ENCODE results near the gene TSC22D3. TPM values are rescaled to one million over a fixed set of nuclear protein-coding genes. Genes with fewer than 3 reads are reported as not detected.

Gene TSC22D3
- total RNA-seq, 1 donor = 1,104 TPM

DNA sequence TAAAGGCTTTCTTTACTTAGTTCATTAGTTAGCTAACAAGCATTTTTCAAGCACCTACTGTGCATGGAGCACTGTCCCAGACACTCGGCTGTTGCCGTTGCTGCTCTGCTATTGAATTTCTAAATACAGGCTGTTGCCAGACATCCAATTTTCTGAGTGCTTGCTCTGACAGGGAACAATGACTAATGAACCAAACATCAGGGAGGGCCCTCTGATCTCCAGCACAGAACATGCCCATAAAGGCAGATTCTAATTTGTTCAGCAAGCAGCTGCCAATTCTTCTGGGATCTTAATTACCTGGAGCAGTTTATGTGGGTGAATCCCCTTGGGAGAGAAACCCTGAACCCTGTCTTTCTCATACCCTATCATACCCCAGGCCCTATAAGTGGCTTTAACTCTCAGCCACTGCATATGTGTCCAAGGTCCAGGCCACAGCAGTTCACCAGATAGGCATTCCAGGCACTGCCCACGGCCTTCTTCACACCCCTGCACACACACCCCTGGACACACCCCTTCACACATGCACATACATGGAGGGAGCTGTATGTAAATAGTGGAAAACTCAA is 27.9 kb downstream of the TSC22D3 start:
- Histone ChIP-seq H3K9me3 (ENCODE audit: low read depth, low read length) (no peaks in the 10 kb centered on the region), H3K27me3 (ENCODE audit: insufficient read depth, low read length) (no peaks in the 10 kb centered on the region), H3K4me1 (ENCODE audit: insufficient read depth, low read length) (peaks cover 5% of the 10 kb centered on the region), H3K4me3 (ENCODE audit: low read length) (no peak overlapping the region)

DNA sequence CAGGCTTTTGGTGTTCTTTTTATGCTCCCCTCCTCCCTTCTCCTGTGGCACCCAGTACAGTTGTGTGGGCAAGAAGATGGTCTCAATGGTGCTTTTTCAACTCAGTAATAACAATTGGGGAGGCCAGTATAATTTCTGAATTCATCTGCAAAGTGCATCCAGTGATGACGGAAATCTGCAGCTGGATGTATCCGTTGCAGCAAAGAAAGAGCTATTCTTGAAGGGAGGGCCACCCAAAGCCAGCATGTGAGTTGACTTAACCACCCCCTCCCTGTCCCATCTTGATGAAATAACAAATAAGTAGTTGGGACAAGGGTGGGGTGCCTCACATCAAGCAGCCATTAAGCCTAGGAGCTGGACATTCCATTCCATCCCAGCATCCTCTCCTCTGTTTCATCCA is 30.7 kb downstream of the TSC22D3 start:
- Histone ChIP-seq H3K4me1 (ENCODE audit: insufficient read depth, low read length) (peaks cover 22% of the 10 kb centered on the region), H3K4me3 (ENCODE audit: low read length) (no peak overlapping the region), H3K9me3 (ENCODE audit: low read depth, low read length) (no peaks in the 10 kb centered on the region), H3K27me3 (ENCODE audit: insufficient read depth, low read length) (no peaks in the 10 kb centered on the region)

DNA sequence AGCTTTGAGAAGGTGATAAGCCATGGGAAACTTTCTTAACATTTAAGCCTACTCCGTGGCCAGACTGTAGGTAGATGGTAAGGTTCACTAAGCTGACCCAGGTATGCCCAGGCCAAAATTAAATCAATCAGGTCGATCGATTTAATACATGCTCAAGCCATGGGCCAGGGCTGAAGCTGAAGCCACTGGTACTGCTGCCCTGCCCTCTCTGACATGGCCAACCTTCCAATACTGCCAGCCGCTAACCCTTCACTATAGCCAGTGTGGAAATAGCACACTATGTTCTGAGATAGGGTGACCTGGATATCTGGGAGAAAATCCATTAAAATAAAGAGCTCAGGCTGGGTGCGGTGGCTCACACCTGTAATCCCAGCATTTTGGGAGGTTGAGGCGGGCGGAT is 31.6 kb downstream of the TSC22D3 start:
- no peaks in the 10 kb centered on the region for H3K27me3 ChIP-seq (ENCODE audit: insufficient read depth, low read length)
- peaks cover 22% of the 10 kb centered on the region for H3K4me1 ChIP-seq (ENCODE audit: insufficient read depth, low read length)
- no peaks in the 10 kb centered on the region for H3K9me3 ChIP-seq (ENCODE audit: low read depth, low read length)
- no peak overlapping the region for H3K4me3 ChIP-seq (ENCODE audit: low read length)

DNA sequence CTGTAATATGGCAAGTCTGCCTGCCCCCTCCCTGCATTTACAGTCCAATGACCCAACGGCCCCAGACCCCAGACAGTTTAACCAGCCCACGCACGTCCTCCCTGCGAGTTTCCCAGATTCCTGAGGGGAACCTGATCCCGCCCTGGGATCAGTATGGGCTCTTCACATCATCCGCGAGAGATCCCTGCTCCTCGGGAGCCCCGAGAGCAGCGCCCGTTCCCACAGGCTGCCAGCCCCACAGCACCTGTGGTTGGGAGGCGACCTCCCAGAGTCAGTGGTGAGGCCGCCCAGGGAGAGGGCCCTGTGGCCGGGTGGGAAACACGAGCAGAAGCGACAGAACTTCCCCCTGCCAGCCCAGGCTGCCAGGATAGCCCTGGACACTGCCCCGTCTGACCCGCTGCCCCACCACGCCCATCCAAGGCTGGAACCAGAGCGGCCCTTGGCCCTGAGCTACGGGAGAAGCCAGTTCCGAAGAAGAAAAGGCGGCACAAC is 32.8 kb downstream of the TSC22D3 start:
- H3K4me3 ChIP-seq (ENCODE audit: low read length) = no peak overlapping the region
- peaks cover 22% of the 10 kb centered on the region for H3K4me1 ChIP-seq (ENCODE audit: insufficient read depth, low read length)

DNA sequence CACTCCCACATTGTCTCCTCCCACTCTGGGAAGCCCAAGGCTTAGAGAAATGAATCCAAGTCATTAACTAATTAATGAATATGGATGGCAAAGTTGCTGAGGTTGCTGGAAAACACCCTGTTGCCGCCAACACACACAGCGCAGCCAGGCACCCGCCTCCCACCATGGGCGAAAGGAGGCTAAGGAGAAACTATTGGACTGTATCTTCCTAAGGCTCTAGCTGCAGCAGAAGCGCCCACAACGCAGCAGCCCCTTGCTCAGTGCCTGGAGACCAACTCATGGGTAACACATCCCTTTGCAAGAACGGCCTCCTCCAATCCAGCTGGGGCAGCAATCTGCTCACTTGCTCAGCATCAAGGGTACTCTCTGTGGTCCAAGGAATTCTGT is 34.2 kb downstream of the TSC22D3 start:
- Histone ChIP-seq H3K27me3 (ENCODE audit: insufficient read depth, low read length) (no peaks in the 10 kb centered on the region), H3K9me3 (ENCODE audit: low read depth, low read length) (no peaks in the 10 kb centered on the region), H3K4me3 (ENCODE audit: low read length) (no peak overlapping the region), H3K4me1 (ENCODE audit: insufficient read depth, low read length) (peaks cover 22% of the 10 kb centered on the region)

More for the DNA sequence above, 32.8 kb downstream of the TSC22D3 start:
- no peaks in the 10 kb centered on the region for H3K27me3 ChIP-seq (ENCODE audit: insufficient read depth, low read length)
- H3K9me3 ChIP-seq (ENCODE audit: low read depth, low read length) = no peaks in the 10 kb centered on the region

DNA sequence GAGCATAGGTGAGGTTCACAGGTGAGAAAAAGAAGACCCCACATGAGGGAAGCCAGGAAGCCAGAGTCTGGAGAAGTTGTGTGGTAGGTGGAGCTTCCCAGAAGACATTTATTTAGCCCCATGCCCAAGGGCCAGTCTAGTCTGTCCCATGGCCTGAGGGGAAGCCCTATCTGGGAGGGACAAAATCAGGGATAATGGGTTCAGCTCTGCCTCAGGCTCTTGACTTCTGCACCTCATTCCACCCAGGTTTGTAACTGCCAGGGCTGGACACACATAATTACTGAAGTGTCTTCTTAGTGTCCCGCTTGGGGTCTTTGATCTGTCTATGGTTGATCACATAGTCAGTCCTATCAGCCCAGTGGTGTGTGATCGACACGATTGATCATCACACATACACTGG is 36.0 kb downstream of the TSC22D3 start:
- Histone ChIP-seq H3K9me3 (ENCODE audit: low read depth, low read length) (no peaks in the 10 kb centered on the region), H3K27me3 (ENCODE audit: insufficient read depth, low read length) (no peaks in the 10 kb centered on the region), H3K4me1 (ENCODE audit: insufficient read depth, low read length) (peaks cover 22% of the 10 kb centered on the region), H3K4me3 (ENCODE audit: low read length) (no peak overlapping the region)

DNA sequence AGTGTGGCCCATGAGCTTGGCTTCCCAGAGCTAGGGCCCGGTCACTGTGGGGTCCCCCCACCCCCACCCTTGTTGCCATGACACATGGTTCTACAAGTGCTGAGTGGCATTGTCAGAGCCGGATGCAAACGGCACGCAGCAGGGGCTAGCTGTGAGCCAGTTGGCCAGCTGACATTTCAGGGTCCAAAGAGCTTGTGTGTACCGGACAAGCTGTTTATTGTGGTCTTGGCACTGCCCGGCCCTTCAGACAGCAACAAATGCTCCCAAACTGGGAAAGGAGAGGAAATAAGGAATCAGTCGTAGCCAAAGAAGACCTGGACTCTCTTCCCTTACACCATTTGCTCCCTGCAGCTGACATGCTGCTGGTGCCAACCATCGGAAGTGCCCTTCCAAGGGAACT is 36.8 kb downstream of the TSC22D3 start:
- Histone ChIP-seq H3K9me3 (ENCODE audit: low read depth, low read length) (no peaks in the 10 kb centered on the region), H3K27me3 (ENCODE audit: insufficient read depth, low read length) (no peaks in the 10 kb centered on the region), H3K4me3 (ENCODE audit: low read length) (no peak overlapping the region), H3K4me1 (ENCODE audit: insufficient read depth, low read length) (peaks cover 22% of the 10 kb centered on the region)

DNA sequence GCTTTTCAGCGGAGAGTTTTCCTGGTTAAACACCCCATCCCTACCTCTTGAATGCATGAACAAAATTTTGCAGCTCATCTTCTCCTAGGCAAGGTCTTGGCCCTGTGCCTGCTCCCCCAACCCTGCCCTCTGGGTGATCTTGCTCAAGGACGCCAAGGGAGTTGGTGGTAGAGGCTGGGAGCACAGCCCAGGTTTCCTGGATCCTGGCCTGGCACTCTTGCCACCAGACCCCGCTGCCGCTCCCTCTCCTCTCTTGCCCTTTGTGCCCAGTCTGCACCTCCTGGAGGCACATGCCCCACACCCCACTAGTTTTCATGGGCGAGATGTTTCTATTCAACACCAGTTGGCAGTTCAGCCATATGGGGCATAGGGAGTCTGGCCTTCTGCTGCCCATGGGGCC is 37.3 kb downstream of the TSC22D3 start:
- H3K27me3 ChIP-seq (ENCODE audit: insufficient read depth, low read length) = no peaks in the 10 kb centered on the region
- H3K9me3 ChIP-seq (ENCODE audit: low read depth, low read length) = no peaks in the 10 kb centered on the region
- H3K4me3 ChIP-seq (ENCODE audit: low read length) = no peak overlapping the region
- peaks cover 22% of the 10 kb centered on the region for H3K4me1 ChIP-seq (ENCODE audit: insufficient read depth, low read length)

DNA sequence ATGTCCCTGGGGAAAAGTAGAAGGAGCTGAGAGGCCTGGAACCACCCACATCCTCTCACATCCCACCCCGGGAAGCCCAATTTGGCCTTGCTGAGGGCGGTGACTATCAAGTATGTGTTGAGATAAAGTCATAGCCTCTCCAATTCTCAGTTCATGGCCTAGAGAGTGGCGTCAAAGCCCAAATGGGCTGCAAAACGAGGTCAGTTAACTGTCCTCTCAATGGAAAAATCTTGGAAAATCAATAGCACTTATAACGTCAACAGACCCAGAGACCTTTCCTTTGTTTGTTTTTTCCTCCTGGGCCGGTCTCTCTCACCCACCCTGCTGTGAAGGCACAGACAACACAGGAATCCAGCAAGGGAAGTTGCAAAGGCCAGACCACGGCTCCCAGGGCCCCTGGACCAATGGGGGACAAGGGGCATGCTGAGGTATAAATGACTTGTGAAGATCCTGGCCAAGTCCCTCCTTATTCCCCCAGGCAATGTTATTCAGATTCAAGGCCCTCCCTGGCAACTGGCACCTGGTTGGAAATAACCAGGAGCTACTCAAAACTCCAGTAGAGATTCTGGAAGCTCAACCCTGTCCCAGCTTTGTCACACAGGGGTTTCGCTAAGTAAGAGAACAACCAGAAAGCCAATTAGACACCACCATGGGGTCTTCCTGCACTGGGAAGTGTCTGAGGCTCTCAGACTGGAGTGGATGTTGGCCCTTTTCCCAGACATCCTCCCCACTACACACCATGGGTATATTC is 38.6 kb downstream of the TSC22D3 start:
- Histone ChIP-seq H3K27me3 (ENCODE audit: insufficient read depth, low read length) (no peaks in the 10 kb centered on the region), H3K9me3 (ENCODE audit: low read depth, low read length) (no peaks in the 10 kb centered on the region)

DNA sequence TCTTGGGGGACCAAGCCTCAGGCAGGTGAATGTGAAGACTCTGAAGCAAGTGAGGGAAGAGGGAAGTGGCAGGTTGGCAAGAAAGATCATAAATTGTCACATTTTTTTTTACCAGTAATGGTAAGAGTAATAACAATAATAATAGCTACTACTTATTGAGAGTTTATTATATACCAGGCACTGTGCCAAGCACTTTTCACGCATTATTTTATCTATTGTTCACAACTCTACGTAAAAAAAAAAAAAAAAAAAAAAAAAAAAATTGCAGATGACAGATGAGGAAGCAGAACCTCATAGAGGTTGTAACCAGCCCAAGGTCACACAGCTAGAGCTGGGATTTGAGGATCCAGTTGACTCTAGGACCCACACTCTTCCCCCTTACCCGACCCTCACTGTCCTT is 40.9 kb downstream of the TSC22D3 start:
- H3K4me3 ChIP-seq (ENCODE audit: low read length) = no peak overlapping the region
- H3K9me3 ChIP-seq (ENCODE audit: low read depth, low read length) = no peaks in the 10 kb centered on the region
- H3K4me1 ChIP-seq (ENCODE audit: insufficient read depth, low read length) = peaks cover 5% of the 10 kb centered on the region
- H3K27me3 ChIP-seq (ENCODE audit: insufficient read depth, low read length) = no peaks in the 10 kb centered on the region

More for the DNA sequence above, 38.6 kb downstream of the TSC22D3 start:
- Histone ChIP-seq H3K4me3 (ENCODE audit: low read length) (no peak overlapping the region), H3K4me1 (ENCODE audit: insufficient read depth, low read length) (peaks cover 17% of the 10 kb centered on the region)

DNA sequence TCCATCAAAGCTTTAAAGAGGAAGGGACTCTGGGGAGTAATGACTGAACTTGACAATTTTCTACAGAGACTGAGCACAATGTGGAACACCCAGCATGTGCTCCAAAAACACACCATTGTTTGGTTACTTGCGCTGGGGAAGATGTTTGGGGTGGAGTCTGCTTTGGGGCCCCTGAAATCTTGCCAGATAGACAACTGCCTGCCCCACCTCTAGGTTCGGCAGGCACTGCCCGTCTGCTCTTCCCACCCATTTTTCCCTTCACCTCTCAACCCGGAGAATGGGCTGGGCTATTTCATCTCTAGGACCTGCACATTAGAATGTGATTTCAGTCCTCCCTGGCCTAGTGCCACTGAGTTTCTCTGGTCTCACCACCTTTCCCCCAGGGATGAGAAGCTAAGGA is 41.9 kb downstream of the TSC22D3 start:
- Histone ChIP-seq H3K4me1 (ENCODE audit: insufficient read depth, low read length) (peaks cover 5% of the 10 kb centered on the region), H3K27me3 (ENCODE audit: insufficient read depth, low read length) (no peaks in the 10 kb centered on the region)

DNA sequence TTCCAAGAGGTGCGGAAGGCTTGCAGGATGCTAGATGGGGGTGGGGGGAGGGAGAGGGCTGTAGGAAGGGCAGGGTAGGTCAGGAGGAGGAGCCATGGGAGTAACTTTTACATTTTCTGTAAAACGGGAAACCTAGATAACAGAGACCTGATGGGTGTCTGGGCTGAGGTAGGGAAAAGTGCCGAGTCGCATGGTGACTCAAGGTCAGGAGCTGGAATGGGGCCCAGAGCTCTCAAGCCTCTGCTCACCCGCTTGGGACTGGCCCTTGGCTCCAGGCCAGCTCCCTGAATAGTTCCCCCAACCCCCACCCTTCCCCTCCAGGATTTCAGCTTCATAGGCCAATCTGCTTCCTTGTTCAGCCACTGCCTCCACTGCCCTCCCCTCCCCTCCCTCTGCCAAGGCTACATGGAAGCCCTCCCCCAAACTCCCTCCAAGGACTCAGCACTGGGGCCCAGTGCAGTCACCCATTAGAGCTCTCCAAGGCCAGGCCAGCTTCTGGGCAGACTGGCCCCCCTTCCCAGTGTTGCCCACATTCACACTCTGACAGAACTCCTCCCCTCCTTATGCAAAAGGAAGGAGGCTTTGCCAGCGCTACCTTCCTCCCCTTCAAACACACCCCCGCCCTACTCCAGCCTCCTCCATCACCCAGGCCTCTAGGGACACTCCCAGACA is 43.6 kb downstream of the TSC22D3 start:
- peaks cover 5% of the 10 kb centered on the region for H3K4me1 ChIP-seq (ENCODE audit: insufficient read depth, low read length)
- no peaks in the 10 kb centered on the region for H3K27me3 ChIP-seq (ENCODE audit: insufficient read depth, low read length)
- no peak overlapping the region for H3K4me3 ChIP-seq (ENCODE audit: low read length)
- no peaks in the 10 kb centered on the region for H3K9me3 ChIP-seq (ENCODE audit: low read depth, low read length)

More for the DNA sequence above, 41.9 kb downstream of the TSC22D3 start:
- H3K4me3 ChIP-seq (ENCODE audit: low read length) = no peak overlapping the region
- no peaks in the 10 kb centered on the region for H3K9me3 ChIP-seq (ENCODE audit: low read depth, low read length)

DNA sequence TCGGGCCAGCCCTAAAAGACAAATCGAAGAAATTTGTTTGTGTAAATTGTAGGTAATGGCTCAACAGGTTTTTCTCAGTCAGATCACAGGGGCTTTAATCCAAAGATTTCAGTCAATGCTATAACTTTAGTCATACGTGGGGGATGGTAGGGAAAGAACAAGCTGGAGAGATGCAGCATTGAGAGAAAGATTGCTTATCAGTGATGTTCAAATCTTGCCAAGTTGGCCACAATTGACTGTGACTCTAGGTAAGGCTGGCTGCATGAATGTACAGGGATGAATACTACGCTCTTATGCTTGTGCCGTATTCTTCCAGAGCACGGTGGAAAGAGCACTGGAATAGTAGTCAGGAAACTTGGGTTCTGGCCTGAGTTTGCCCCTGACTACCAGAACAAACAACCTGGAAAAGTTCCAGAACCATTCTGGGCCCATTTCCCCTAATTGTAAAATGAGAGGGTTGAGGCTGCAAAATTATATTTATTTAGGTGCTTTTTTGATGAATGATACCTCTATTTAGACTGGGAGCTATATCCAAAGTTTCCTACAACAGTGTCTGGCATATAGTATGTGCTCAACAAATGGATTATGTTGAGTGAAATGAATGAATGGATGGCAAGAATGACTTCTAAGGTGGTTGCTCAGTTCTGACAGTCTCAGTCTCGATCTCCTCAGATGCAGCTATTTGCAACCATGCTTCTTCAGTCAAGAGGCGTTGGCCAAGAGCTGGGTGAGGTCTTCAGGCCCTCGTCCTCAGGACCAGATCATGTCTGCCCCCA is 44.4 kb downstream of the TSC22D3 start:
- no peaks in the 10 kb centered on the region for H3K27me3 ChIP-seq (ENCODE audit: insufficient read depth, low read length)
- H3K4me3 ChIP-seq (ENCODE audit: low read length) = no peak overlapping the region
- H3K9me3 ChIP-seq (ENCODE audit: low read depth, low read length) = no peaks in the 10 kb centered on the region
- H3K4me1 ChIP-seq (ENCODE audit: insufficient read depth, low read length) = peaks cover 5% of the 10 kb centered on the region

DNA sequence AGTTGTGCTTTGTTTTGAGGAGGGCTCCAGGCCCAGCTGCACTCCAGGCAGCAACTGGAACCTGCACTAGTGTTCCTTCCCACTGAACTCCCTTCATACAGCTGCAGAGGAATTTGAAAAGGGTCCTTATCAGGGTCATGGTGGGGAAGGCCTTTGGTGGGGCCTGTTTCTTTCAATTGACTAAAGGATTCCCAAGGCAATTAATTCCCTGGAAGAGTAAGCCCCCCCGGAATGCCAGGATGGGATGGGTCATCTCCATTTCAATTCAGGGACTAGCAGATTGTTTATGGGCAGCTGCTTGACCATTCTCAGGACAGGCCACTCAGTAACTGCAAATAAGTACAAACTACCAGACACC is 45.3 kb downstream of the TSC22D3 start:
- Histone ChIP-seq H3K4me3 (ENCODE audit: low read length) (no peak overlapping the region), H3K27me3 (ENCODE audit: insufficient read depth, low read length) (no peaks in the 10 kb centered on the region), H3K4me1 (ENCODE audit: insufficient read depth, low read length) (peaks cover 5% of the 10 kb centered on the region), H3K9me3 (ENCODE audit: low read depth, low read length) (no peaks in the 10 kb centered on the region)

All from mononuclear cell (primary cell).